ENCODE measurements around the gene CRYBG2. TPM values are rescaled to one million over a fixed set of nuclear protein-coding genes. Genes with fewer than 3 reads are reported as not detected.

Gene CRYBG2
- total and polyA plus RNA-seq, 4 donors: 0.30 to 2.3 (median 1.3) TPM

DNA sequence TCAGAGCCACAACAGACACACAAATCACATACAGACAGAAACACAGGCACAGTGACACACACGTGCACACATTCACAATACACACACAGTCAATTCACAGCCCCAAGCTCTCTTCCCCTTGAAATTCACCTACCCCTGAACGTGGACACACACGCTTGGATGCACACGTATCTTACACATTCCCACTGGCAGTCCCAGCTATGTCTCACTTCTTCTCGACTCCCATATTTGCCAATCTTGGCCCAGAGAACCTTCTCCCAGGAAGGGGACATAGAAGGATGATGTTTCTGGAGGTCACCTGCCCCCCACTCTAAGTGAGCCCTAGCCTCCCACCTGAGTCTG lies 1.6 kb downstream of the CRYBG2 start:
- H3K27ac ChIP-seq (ENCODE audit: low read depth, low read length): no peak overlapping the region
- peaks cover 9% of the 10 kb centered on the region for H3K27me3 ChIP-seq (ENCODE audit: control insufficient read depth, insufficient read depth, low read length)
- WGBS (ENCODE audit: insufficient coverage): 39% methylated on average over 2 of the region's 5 CpGs

DNA sequence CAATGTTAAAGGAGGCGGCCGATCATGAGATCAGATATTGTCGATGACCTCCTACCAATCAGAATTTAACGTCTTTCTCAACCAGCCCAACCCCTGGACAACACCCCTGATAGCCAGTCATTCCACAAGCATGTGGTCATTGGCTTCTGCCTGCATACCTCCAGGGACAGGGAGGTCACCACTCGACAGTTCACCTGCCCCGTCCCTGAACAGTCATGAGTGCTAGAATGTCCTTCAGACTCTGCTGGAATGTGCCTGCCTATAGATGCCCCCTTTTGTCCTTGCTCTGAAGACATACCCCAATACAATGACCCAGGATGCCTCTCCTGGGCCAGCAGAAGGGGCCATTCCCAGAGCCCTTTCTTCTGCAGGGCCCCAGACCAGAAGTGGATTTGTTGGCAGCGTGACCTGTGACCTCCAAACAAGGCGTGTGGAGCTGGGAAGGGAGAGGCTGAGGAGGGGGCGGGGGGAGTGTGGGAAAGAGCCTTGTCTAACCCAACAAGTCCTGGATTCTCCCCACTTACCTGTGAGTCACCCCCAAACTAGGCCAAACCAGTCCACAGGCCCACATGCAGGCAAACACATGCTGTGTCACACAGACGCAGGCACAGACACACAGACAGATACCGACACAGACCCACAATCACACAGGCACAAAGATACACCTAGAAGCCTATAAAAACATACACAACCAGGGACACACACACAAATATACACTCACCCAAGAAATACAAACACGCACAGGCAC lies 2.2 kb downstream of the CRYBG2 start:
- no peaks in the 10 kb centered on the region for H3K9me3 ChIP-seq (ENCODE audit: control insufficient read depth, insufficient read depth, low read length)
- WGBS (ENCODE audit: insufficient coverage): 71% methylated on average over 10 of the region's 12 CpGs
- no peak for DNase-seq (ENCODE audit: low read depth in 4 of 6, low spot score in 6 of 6)
- peaks cover 5% of the 10 kb centered on the region for H3K36me3 ChIP-seq (ENCODE audit: control insufficient read depth, insufficient read depth, low read length)
- no peak overlapping the region for H3K27ac ChIP-seq (ENCODE audit: low read depth, low read length)
- no peak overlapping the region for H3K4me3 ChIP-seq (ENCODE audit: low read depth, low read length)
- no peaks in the 10 kb centered on the region for H3K4me1 ChIP-seq (ENCODE audit: control insufficient read depth, insufficient read depth, low read length)
- peaks cover 3% of the 10 kb centered on the region for H3K27me3 ChIP-seq (ENCODE audit: control insufficient read depth, insufficient read depth, low read length)

More for the DNA sequence above, 1.6 kb downstream of the CRYBG2 start:
- Histone ChIP-seq H3K4me3 (ENCODE audit: low read depth, low read length) (no peak overlapping the region), H3K36me3 (ENCODE audit: control insufficient read depth, insufficient read depth, low read length) (peaks cover 5% of the 10 kb centered on the region), H3K9me3 (ENCODE audit: control insufficient read depth, insufficient read depth, low read length) (no peaks in the 10 kb centered on the region), H3K4me1 (ENCODE audit: control insufficient read depth, insufficient read depth, low read length) (no peaks in the 10 kb centered on the region)
- DNase-seq (ENCODE audit: low read depth in 4 of 6, low spot score in 6 of 6): no peak

DNA sequence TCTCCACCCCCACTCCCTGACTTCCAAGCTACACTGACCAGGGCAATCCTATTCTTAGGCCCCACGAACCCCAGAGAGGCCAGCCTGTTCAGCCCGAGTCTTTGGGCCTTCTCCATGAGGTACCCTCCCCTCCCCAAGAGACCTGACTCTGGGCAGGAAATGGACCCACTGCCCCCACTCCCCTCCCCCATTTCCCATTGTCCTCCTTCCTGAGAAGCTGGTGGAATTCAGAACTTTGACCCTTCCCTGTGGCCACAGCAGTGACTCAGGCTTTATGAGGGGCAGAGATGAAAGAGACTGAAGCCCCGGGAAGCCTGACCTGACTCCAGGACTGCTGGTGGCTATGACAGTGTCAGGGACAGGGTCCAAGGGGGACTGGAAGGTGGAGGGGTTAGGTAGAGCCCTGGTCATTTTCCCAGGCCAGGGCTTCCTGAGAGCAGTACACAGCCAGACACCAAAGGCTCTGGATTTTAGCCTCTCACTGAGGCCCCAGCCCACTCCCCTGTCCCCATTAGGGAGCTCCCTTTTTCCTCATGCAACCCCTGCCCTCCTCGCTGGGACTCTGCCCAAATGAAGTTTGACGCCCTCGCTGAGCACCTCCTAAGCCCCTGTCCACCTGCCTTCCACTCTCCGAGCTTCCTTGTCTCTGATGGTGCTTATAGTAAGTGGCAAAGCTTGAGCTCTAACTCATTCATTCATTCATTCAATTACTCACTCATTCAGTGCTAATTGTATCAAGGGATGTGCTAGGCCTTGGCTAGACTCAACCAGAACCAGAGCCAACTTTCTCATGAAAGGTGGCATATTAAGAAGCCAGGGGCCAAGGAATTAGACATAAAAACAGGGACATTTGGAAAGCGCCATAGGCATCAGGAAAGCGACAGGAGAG lies 3.0 kb downstream of the CRYBG2 start:
- Histone ChIP-seq H3K27me3 (ENCODE audit: control insufficient read depth, insufficient read depth, low read length) (no peaks in the 10 kb centered on the region), H3K4me1 (ENCODE audit: control insufficient read depth, insufficient read depth, low read length) (no peaks in the 10 kb centered on the region), H3K4me3 (ENCODE audit: low read depth, low read length) (no peak overlapping the region), H3K36me3 (ENCODE audit: control insufficient read depth, insufficient read depth, low read length) (peaks cover 5% of the 10 kb centered on the region), H3K27ac (ENCODE audit: low read depth, low read length) (no peak overlapping the region), H3K9me3 (ENCODE audit: control insufficient read depth, insufficient read depth, low read length) (no peaks in the 10 kb centered on the region)
- DNase-seq (ENCODE audit: low read depth in 4 of 6, low spot score in 6 of 6): no peak
- 52% methylated on average over 6 of the region's 9 CpGs for WGBS (ENCODE audit: insufficient coverage)

DNA sequence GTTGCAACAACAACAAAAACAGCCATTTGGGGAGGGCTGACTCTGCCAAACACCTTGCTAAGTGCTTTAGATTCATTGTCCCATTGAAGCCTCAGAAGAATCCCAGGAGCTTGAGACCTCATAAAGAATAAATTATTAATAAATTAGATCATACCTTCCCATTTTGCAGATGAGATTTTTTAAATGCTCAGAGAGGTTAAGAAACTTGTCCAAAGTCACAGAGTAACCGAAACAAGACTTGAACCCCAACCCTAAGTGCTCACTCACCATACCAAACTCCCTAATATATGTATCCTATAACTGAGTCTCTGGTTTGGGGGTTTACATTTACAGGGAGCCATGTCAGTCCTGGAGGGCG lies 3.6 kb downstream of the CRYBG2 start:
- Histone ChIP-seq H3K9me3 (ENCODE audit: control insufficient read depth, insufficient read depth, low read length) (no peaks in the 10 kb centered on the region), H3K27ac (ENCODE audit: low read depth, low read length) (no peak overlapping the region), H3K4me1 (ENCODE audit: control insufficient read depth, insufficient read depth, low read length) (no peaks in the 10 kb centered on the region), H3K4me3 (ENCODE audit: low read depth, low read length) (no peak overlapping the region), H3K27me3 (ENCODE audit: control insufficient read depth, insufficient read depth, low read length) (no peaks in the 10 kb centered on the region), H3K36me3 (ENCODE audit: control insufficient read depth, insufficient read depth, low read length) (peaks cover 9% of the 10 kb centered on the region)
- WGBS (ENCODE audit: insufficient coverage): 50% methylated on average over 1 of the region's 2 CpGs
- DNase-seq (ENCODE audit: low read depth in 4 of 6, low spot score in 6 of 6): no peak

DNA sequence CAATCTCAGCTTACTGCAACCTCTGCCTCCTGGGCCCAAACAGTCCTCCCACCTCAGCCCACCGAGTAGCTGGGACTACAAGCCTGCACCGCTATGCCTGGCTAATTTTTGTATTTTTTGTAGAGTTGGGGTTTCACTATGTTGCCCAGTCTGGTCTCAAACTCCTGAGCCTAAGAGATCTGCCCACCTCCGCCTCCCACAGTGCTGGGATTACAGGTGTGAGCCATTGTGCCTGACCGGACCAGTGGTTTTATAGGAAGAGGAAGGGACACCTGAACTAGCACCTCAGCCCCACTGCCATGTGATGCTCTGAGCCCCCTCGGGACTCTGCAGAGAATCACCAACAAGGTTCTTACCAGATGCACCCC lies 4.1 kb downstream of the CRYBG2 start:
- Histone ChIP-seq H3K9me3 (ENCODE audit: control insufficient read depth, insufficient read depth, low read length) (no peaks in the 10 kb centered on the region), H3K36me3 (ENCODE audit: control insufficient read depth, insufficient read depth, low read length) (peaks cover 9% of the 10 kb centered on the region), H3K4me3 (ENCODE audit: low read depth, low read length) (no peak overlapping the region), H3K27ac (ENCODE audit: low read depth, low read length) (no peak overlapping the region), H3K27me3 (ENCODE audit: control insufficient read depth, insufficient read depth, low read length) (no peaks in the 10 kb centered on the region), H3K4me1 (ENCODE audit: control insufficient read depth, insufficient read depth, low read length) (no peaks in the 10 kb centered on the region)
- 73% methylated on average over 1 of the region's 5 CpGs for WGBS (ENCODE audit: insufficient coverage)
- no peak for DNase-seq (ENCODE audit: low read depth in 4 of 6, low spot score in 6 of 6)

DNA sequence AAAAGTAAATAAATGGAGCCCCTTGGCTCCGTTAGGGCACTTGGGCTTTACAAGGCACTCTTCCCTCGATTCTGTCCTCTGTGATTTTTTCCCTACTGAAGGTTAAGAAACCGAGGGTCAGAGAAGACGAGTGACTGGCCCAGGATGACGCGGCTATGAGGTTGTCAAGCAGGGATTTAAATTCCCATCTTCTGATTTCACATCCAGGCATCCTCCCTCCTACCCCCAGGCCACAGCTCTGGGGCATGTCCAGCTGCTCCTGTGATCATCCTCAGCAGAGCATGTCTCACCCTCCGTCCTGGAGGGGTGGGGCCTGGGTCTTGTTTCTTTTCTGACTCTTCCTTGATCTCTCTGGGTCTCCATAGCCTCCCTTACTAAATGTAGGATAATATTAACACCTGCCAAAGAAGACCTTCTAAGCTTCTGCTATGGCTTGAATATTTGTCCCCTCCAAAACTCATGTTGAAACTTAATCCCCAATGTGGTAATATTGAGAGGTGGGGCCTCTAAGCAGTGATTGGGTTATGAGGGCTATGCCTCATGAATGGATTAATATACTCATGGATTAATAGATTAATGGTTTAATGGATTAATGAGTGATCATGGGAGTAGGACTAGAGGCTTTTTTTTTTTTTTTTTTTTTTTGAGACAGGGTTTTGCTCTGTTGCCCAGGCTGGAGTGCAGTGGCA lies 4.6 kb downstream of the CRYBG2 start:
- no peaks in the 10 kb centered on the region for H3K9me3 ChIP-seq (ENCODE audit: control insufficient read depth, insufficient read depth, low read length)
- H3K36me3 ChIP-seq (ENCODE audit: control insufficient read depth, insufficient read depth, low read length): peaks cover 8% of the 10 kb centered on the region
- H3K4me3 ChIP-seq (ENCODE audit: low read depth, low read length): no peak overlapping the region
- no peak overlapping the region for H3K27ac ChIP-seq (ENCODE audit: low read depth, low read length)
- no peak for DNase-seq (ENCODE audit: low read depth in 4 of 6, low spot score in 6 of 6)
- no peaks in the 10 kb centered on the region for H3K4me1 ChIP-seq (ENCODE audit: control insufficient read depth, insufficient read depth, low read length)
- no peaks in the 10 kb centered on the region for H3K27me3 ChIP-seq (ENCODE audit: control insufficient read depth, insufficient read depth, low read length)
- 93% methylated on average over 6 of the region's 7 CpGs for WGBS (ENCODE audit: insufficient coverage)

DNA sequence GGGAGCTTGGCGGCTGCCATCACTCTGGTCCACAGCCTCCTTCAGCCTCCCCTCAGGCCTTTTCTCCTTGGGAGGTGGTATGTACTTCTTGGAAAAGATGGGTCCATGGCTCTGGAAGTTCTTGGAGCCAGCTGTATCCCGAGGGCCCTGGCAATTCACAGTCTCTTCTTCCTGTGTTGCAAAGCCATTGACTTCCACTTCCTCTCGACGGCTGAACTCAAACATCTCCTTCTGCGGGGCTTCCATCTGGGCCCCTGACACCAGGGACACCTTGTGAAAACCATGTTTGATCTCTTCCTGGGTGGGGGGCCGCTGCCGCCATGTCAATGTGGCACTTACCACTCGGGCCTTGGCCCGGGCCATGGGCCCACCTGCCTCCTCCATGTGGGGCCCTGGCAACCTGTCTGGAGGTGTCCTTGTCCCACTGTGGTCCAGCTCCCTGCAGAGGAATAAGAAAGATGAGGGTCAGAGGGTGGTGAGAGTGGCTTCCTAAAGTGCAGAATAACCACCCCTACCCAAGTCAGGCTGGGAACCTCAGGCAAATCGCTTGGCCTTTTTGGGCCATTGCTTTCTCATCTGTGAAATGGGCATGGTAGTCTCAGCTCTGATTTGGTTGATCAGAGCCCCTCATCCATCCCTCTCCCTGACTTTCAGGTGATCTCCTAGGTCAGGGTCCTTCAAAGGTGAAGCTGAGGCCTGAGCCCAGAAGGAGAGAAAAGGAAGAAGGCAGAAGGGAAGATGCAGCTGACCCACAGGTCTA lies 7.5 kb downstream of the CRYBG2 start:
- Histone ChIP-seq H3K27me3 (ENCODE audit: control insufficient read depth, insufficient read depth, low read length) (no peaks in the 10 kb centered on the region), H3K4me3 (ENCODE audit: low read depth, low read length) (no peak overlapping the region), H3K36me3 (ENCODE audit: control insufficient read depth, insufficient read depth, low read length) (peaks cover 11% of the 10 kb centered on the region), H3K27ac (ENCODE audit: low read depth, low read length) (no peak overlapping the region), H3K4me1 (ENCODE audit: control insufficient read depth, insufficient read depth, low read length) (no peaks in the 10 kb centered on the region), H3K9me3 (ENCODE audit: control insufficient read depth, insufficient read depth, low read length) (no peaks in the 10 kb centered on the region)
- WGBS (ENCODE audit: insufficient coverage): 80% methylated on average over 8 of the region's 10 CpGs
- no peak for DNase-seq (ENCODE audit: low read depth in 4 of 6, low spot score in 6 of 6)

DNA sequence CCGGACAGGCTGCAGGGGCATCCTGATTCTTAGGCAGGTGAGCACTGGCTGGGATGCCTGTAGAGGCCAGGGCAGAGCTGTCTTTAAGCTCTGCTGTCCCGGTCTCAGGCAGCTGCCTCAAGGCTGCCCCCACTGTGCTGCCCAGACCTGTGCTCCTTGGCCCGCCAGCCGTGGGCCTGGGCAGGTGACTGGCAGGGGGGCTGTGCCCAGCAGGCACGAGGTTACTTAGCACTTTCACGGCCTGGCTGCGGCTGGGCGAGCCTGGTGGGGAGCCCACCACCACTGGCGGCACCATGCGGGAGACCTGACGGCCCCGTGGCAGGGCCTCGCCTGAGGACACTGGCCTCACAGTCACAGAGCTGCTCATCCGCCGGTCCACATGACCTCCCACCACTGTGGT lies 8.2 kb downstream of the CRYBG2 start:
- DNase-seq (ENCODE audit: low read depth in 4 of 6, low spot score in 6 of 6): no peak
- H3K27me3 ChIP-seq (ENCODE audit: control insufficient read depth, insufficient read depth, low read length): no peaks in the 10 kb centered on the region
- H3K4me3 ChIP-seq (ENCODE audit: low read depth, low read length): no peak overlapping the region
- H3K27ac ChIP-seq (ENCODE audit: low read depth, low read length): no peak overlapping the region
- peaks cover 11% of the 10 kb centered on the region for H3K36me3 ChIP-seq (ENCODE audit: control insufficient read depth, insufficient read depth, low read length)
- H3K4me1 ChIP-seq (ENCODE audit: control insufficient read depth, insufficient read depth, low read length): no peaks in the 10 kb centered on the region
- 78% methylated on average over 15 of the region's 15 CpGs for WGBS (ENCODE audit: insufficient coverage)
- H3K9me3 ChIP-seq (ENCODE audit: control insufficient read depth, insufficient read depth, low read length): no peaks in the 10 kb centered on the region

DNA sequence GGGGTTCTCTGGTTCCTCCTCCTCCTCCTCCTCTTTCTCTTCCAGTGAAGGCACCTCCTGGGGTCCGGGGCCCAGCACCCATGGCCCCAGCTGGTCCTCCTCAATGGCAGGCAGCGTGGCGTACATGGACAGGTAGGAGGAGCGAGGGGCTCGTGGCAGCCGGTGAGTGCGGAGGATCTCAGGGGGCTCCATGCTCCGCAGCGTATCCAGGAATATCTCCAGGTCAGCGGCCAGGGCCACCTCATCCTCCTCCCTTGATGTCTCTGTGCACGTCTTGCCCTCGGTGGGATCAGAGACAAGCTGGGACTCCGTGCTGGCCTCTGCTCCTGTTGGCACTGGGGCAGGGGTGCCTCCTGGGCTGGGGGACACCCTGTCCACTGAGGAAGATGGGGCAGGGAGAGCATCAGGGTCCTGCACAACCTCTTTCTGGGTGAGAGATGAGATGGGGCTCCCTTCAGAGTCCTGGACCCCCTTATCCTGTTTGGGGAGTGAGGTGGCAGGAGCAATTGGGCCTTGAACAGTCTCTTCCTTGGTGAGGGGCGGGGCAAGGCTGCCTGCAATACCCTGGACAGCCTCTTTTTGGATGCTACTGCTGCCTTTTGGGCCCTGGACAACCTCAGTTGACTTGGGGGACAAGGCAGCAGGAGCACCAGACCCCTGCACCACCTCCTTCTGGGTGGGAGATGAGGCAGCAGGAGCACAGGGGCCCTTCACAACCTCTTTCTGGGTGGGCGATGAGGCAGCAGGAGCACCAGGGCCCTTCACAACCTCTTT lies 9.6 kb downstream of the CRYBG2 start:
- Histone ChIP-seq H3K36me3 (ENCODE audit: control insufficient read depth, insufficient read depth, low read length) (peaks cover 11% of the 10 kb centered on the region), H3K27me3 (ENCODE audit: control insufficient read depth, insufficient read depth, low read length) (no peaks in the 10 kb centered on the region), H3K9me3 (ENCODE audit: control insufficient read depth, insufficient read depth, low read length) (no peaks in the 10 kb centered on the region), H3K4me3 (ENCODE audit: low read depth, low read length) (no peak overlapping the region), H3K4me1 (ENCODE audit: control insufficient read depth, insufficient read depth, low read length) (no peaks in the 10 kb centered on the region), H3K27ac (ENCODE audit: low read depth, low read length) (no peak overlapping the region)
- no peak for DNase-seq (ENCODE audit: low read depth in 4 of 6, low spot score in 6 of 6)
- WGBS (ENCODE audit: insufficient coverage): 93% methylated on average over 12 of the region's 15 CpGs

Measured in spinal cord (tissue), 10 donors.